Lower leg skin (tissue), 3 donors: ENCODE data around the gene DMGDH.

Source experiments
- POLR2A ChIP-seq, 2 donors: fragments of 450-650 bp; IDR thresholded peaks; one replicate each; pipeline ENCODE4 v1.6.1; 2016 to 2017; ENCODE audit warnings: antibody characterized with exemption in 2 of 2, mild to moderate bottlenecking in 1 of 2, moderate library complexity in 1 of 2
- TF ChIP-seq, protein P1 (sequence below), 3 donors: fragments of 450-650 bp; IDR thresholded peaks; one replicate each; pipeline ENCODE4 v1.5.1; 2016; ENCODE audit warnings: antibody characterized with exemption in 3 of 3, mild to moderate bottlenecking in 3 of 3, moderate library complexity in 2 of 3

- TF ChIP-seq, protein P1, sequence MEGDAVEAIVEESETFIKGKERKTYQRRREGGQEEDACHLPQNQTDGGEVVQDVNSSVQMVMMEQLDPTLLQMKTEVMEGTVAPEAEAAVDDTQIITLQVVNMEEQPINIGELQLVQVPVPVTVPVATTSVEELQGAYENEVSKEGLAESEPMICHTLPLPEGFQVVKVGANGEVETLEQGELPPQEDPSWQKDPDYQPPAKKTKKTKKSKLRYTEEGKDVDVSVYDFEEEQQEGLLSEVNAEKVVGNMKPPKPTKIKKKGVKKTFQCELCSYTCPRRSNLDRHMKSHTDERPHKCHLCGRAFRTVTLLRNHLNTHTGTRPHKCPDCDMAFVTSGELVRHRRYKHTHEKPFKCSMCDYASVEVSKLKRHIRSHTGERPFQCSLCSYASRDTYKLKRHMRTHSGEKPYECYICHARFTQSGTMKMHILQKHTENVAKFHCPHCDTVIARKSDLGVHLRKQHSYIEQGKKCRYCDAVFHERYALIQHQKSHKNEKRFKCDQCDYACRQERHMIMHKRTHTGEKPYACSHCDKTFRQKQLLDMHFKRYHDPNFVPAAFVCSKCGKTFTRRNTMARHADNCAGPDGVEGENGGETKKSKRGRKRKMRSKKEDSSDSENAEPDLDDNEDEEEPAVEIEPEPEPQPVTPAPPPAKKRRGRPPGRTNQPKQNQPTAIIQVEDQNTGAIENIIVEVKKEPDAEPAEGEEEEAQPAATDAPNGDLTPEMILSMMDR (IDR thresholded peaks at IDR 0.05) = no peak
- no peak for TF ChIP-seq POLR2A (IDR thresholded peaks at IDR 0.05)
Observed at GRCh38 chr5:78964889-78965288, 104.6 kb downstream of the DMGDH start.
